Inflammatory macrophage treated with lipopolysaccharide for 1 hour (primary cell): Measurements from ENCODE around the gene ZNF232.
"Not testable (repeated sequence)": the region's sequence is repeated elsewhere in the genome, so short reads cannot be mapped to it uniquely, and the experiment has no call there.

ENCODE experiments used
- DNase-seq, 2 donors: peaks; one replicate each; pipeline ENCODE4 v3.0.0-alpha.2; 2020 to 2022

ZNF232 gene

DNA sequence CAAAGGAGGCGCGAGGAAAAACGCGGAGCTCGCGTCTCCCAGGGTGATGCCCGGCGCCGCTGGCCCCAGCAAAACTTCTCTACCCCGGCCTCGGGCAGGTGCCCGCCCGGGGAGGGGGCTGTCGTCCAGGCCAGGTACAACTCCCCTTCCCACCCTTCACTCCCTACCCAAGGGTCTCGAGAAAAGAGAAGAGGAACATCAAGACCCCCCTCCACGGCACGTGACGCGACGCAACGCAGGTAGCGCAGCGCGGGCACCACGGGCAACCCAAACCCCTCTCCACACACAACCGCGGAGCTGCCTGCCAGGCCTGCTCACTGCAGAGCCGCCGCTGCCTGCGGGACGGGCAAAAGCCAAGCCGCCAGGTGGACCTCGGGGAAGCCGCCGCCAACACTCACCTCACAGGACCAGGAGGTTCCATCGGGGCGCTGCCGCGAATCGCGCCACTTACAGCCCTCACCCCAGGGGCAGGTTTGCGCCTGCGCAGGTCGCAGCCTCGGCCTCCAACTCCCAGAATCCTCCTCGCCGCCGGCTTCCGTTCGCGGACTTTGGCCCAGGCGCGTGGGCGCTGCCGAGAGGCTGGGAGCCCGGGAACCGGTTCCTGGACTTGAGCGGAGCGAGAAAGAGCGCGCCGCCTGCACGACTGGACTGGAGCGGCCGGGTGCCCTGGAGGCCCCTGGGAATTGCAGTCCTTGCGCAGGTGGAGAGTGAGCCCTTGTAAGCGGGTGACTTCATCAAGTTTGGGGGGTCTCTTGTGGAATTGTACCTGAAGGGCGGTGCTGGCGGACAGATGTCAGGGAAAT lies at the start of gene ZNF232:
Gene ZNF232 (minus strand): TSS at position 477 of the 803 bp plus-strand sequence. CDS start 56 bp downstream, at position 421.
- peak; percentile 93 to 98 for DNase-seq

DNA sequence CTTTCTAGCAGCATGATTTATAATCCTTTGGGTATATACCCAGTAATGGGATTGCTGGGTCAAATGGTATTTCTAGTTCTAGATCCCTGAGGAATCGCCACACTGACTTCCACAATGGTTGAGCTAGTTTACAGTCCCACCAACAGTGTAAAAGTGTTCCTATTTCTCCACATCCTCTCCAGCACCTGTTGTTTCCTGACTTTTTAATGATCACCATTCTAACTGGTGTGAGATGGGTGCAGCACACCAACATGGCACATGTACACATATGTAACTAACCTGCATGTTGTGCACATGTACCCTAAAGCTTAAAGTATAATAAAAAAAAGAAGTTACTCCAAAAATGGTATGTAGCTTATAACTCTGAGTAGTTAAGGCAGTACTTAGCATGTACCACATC lies 49.0 kb upstream of the ZNF232 start:
- not testable (repeated sequence) for DNase-seq

DNA sequence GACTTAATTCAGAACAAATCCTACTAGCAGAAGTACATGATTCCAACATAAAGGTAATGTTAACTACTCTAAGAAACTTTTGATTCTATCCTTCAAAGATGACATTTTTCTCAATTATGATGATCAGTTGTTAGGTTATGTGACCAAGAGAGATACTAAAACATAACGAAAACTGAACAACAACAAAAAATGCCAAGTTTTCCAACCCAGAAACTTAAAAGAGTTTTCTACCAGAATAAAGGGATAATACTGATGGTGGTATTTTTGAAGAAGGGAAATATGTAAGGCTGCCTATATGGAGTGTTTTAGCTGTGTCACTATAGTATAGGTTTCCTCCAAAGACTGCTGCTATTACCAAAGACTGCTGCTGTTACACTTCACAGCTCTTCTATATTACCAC lies 34.4 kb upstream of the ZNF232 start:
- DNase-seq: not testable (repeated sequence)

DNA sequence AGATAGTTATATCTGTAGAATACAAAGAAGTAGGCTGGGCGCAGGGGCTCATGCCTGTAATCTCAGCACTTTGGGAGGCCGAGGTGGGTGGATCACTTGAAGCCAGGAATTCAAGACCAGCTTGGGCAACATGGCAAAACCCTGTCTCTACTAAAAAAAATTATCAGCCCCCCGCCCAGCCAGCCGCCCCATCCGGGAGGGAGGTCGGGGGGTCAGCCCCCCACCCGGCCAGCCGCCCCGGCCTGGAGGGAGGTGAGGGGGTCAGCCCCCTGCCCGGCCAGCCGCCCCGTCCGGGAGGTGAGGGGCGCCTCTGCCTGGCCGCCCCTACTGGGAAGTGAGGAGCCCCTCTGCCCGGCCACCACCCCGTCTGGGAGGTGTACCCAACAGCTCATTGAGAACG lies 31.2 kb upstream of the ZNF232 start:
- not testable (repeated sequence) for DNase-seq

DNA sequence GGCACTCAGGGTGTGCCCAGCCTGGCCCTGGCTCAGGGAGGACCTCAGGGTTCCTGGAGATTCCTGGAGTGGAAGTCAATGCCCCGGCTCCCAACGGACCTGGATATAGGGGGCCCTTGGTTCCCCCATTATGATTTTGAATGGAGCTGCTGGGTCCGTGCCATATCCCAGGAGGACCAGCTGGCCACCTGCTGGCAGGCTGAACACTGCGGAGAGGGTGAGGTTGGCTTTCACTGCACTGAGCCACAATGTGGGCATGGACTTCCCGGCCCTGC lies 27.7 kb upstream of the ZNF232 start:
- DNase-seq: no peak

DNA sequence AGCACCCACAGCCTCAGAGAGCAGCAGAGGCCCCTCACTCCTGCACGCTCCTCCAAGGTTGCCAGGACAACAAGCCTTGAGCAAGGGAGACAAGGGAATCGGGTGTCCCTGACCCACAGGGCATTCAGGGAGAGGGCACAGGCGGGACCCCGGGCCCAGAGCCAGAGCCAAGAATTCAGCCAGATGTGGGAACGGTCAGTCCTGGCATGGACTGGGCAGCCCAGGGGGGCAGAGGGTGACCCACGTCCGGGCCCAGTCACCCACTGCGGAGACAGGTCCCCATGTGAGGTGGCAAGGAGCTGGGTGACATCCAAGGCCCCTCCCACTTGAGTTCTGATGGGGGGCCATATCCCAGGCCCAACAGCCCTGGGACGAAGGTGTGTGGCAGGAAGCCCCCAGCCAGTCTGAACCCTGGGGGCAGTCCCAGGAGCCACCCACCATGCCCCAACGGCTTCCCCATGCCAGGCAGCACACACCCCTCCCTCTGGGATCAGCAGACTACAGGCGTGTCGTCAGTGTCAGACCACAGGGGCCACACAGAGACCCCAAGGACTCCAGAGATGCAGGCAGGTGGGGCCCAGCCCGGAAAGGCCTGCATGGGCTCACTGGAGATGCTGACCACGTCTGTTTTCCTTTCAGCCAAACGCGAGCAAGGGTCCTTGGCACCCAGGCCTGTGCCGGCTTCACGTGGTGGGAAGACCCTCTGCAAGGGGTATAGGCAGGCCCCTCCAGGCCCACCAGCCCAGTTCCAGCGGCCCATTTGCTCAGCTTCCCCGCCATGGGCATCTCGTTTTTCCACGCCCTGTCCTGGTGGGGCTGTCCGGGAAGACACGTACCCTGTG lies 27.2 kb upstream of the ZNF232 start:
- no peak for DNase-seq

DNA sequence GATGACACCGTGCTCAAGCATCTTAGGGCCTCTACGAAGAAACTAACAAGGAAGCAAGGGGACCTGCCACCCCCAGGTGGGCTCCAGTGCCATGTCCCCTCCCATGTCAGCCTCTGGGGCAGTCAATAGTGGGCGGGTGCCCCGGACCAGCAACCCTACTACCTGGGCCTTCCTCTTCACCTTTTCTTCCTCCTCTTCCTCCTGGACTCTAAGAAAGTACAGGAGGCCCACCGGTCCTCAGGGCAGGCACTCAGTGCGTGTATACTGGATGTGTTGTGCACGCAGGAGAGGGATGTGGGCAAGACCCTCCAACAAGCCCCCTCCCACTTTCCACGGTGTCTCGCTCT lies 26.5 kb upstream of the ZNF232 start:
- DNase-seq: not testable (repeated sequence)

DNA sequence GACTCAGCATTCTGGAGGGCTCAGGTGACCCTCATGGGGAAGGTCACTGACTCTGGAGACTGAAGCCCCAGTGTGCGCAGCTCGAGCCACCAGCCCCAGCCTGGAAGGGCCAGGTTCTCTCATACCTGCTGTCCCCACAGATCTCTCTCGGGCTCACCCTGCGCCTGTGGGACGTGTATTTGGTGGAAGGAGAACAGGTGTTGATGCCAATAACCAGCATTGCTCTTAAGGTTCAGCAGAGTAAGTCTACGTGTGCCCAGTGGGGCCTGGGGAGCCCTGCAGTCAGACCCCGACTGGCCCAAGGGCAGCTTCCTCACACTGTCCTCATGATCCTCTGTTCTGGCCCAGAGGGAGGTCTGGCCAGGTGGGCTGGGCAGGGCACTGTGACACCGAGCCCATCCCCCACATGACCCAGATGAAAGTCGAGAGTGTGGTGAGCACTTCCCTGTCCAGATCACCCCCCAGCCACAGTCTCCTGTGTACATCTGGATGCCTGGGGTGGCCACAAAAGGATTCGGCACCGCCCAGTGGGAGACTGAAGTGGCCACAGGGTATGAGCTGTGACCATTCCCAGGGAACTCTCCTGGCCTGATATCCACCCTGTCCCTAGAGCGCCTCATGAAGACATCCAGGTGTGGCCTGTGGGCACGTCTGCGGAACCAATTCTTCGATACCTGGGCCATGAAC lies 26.0 kb upstream of the ZNF232 start:
- DNase-seq: not testable (repeated sequence)

DNA sequence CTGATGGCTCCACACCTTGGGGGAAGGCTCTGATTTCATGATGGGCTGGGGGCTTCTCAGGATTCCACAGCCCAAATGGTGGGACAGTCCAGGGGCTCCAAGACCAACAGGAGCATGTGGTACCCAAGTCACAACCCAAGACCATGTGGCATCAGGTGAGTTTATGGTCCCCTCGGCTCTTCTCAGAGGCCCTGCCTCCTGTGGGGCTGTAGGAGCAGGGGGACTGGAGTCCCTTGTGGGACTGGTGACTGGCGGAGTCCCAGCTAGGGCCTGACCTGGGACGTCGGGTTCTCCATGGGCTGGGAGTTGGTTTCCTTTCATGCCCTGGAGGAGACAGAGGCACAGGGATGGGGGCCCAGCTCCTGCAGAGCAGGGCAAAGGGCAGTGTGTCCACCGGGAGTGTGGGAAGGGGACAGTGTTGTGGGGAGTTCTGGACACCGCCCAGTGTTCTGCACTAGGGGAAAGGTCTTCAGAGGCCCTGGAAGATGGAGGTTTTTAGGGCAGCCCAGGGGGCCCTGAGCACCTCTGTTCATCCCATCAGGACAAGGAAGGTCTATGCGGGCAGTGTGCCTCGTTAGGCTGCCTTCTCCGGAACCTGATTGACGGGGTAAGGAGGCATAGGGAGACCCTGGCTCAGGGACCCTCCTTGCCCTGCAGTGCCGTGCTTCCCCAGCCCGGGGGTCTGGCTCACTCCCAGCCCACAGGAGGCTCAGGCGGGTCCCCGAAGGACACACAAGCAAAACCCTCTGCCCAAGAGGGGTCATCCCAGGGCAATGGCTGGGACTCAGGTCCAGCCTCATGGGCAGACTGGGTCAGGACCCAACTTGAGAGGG lies 25.1 kb upstream of the ZNF232 start:
- not testable (repeated sequence) for DNase-seq

DNA sequence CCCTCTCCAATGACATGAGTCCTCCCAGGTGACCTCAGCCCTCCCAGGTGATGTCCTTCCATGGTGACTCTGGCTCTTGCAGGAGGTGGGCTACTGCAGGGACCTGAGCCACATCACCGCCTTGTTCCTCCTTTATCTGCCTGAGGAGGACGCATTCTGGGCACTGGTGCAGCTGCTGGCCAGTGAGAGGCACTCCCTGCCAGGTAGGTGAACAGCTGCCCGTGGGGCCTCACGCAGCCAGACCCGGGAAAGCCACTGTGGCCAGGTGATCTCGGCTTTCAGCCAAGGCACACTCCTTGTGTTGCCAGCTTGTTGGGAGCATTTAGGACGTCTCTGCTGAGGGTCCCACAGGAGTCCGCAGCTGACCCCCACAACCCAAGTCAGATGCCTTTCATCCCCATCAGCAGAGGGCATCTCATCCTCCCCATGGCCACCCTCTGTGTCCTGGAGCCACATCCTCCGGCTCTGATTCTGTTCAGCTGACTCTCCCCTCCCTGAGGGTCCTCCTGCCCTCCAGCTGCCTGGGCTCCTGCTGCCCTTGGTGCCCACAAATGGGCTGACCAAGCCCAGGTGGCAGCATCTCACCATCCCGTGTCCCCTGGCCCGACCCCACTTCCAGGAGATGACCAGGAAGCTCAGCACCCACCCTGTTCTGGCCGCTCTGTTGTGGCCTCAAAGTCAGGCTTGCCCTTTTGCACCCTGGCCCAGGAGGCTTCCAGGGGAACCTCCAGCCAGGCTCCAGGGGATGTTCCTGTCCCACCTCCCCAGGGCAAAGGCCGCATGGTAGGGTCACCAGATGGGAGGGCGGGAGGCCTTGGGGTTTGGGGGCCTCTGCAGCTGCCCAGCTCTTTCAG lies 24.3 kb upstream of the ZNF232 start:
- no peak for DNase-seq

DNA sequence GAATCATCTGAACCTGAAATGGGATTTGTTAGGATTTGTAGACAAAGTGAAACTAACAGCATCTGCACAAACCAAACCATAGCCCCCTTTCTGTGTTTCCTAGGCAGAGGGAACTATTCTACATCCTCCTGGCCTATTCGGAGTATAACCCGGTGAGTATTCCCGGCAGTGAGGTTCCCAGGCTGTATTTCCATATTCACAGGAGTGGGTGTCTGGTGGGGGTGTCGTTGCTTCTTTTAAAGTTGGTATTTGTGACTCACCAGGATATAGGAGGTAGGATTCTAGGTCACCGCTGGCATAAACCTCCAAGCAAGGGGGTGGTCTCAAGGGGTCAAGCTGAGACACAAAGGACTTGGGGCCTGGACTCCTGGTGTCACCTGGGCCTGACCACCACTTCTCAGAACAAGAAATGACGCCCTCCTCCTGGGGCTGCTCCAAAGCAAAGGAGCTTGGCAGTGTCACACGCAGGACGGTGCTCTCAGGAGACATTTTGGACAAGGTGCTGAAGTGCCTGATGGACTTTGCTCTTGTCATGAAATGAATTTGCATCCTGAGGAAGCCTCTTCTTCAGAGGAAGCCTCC lies 23.5 kb upstream of the ZNF232 start:
- DNase-seq: not testable (repeated sequence)

DNA sequence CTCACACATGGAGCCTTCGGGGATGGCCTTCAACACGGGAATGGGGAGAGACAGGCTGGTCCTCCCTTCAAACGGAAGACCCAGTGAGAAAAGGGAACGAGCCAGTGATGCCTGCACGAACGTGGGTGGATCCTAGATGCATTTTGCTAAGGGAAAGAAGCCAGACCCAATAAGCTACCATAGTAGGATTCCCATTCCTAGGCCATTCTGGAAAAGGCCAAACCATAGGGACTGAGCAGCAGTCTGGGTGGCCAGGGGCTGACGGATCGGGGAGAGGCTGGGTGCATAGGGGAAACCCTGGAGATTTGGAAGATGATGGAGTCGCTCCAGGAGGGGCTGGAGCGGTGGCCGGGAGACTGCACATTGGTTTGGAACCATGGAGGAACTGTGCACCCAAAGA lies 22.9 kb upstream of the ZNF232 start:
- not testable (repeated sequence) for DNase-seq

DNA sequence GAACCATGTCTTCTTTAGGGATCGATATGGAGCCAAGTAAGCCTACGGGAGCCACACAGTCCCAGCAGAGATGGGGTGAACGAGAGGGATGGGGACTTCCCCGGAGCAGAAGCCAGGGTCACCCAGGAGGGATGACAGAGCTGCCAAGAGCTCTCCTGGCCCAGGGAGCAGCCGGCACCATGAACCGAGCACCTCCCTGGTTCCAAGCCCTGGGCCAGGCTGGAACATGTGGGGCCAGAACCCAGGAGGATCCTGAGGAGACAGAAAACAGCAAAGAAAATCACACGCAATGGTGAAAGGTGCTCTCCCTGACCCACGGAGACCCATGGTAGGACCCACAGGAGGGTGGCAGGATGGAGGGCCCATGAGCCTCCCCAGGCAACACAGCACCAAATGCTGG lies 22.3 kb upstream of the ZNF232 start:
- not testable (repeated sequence) for DNase-seq

DNA sequence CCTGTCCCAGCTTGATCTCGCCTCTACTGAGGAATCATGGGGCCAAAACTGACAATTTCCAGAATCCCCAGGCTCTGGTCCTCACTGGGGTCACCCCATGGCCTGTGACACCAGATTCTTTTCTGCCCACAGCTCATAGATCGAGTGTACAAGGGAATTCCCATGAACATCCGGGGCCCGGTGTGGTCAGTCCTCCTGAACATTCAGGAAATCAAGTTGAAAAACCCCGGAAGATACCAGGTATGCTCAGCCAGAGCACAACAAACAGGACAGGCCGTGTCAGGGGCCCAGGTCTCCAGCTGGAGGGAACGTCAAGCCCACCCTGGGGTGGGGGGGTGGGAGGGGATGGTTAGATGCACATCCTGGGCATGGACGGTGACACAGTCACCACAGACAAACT lies 21.6 kb upstream of the ZNF232 start:
- no peak for DNase-seq

DNA sequence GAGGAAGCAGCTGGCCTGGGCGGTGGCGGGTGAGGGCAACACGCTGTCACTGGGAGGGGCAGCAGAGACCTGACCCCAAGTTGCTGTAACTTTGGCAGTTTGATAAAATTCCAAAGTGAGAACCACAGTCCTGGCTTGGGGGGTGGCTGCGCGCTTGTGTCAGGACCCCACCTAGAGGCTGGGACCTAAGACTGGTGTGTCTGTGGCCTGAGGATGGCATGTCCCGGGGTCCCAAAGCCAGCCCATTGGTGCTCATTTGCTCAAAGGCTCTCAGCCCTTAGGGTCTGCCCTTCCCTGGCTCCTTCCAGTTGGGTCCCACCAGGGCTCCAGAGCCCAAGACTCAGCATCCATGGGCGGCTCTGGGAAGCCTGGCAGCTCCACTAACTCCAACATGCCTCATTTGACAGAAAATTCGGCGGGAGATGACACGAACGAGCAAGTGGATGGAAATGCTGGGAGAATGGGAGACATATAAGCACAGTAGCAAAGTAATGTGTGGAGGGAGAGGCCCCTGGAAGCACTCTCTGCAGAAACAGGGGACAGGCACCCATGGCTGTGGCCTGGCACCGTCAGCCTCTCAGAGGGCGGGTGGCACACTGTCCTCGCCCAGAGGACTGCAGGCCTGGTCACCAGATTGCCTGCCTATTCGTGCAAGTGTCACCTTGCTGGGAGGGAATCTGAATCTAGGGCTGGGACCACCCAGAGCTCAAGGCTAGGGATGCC lies 21.0 kb upstream of the ZNF232 start:
- not testable (repeated sequence) for DNase-seq

DNA sequence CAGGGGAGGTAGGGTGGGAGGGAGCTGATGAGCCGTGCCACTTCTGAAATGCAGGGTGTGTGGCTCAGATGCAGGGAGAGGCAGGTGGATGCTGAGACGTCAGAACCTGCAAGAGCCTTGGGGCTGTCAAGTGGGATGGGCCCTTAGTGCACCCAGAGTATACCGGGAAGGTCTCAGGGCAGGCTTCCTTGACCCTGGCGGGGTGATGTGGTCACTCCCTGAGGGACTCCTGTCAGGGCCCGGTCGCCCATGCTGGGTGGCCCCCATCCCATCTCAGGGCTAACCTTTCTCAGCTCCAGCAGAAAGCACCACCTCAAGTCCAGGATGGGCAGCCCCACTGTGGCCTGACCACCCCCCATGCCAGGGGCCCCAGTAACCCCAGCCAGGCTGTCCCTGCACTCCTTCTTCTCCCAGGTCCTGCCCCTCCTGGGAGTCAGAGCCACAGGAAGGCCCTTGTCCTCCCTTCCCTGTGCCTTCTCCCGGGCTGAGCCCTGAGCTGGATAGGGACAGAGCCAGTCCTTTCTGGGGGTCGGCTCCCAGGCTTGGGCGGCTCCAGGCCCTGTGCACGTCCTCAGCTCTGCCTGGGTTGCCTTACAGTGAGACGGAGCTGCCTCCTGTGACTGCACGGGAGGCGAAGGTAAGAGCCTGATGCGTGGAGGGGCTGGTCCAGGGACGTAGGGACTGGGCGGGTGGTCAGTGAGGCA lies 20.3 kb upstream of the ZNF232 start:
- not testable (repeated sequence) for DNase-seq

DNA sequence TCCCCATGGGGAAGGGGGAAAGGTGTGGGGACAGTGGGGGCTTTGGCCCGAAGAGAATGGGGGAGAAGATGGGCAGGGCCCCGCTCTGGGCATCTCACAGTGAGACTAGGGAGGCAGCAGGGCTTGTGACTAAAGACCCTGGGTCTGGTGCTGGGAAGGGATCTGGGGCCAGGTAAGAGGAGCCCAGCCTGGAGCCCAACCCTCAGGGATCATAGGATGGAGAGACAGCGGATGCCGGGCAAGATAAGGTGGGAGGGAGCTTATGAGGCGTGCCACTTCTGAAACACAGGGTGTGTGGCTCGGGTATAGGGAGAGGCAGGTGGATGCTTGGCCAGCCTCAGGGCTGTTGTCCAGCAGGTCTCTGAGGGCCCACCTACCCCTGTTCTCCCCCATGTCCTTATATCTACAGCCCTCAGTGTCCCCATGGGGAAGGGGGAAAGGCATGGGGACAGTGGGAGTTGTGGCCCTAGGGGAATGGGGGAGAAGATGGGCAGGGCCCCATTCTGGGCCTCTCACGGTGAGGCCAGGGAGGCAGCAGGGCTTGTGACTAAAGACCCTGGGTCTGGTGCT lies 19.6 kb upstream of the ZNF232 start:
- DNase-seq: no peak

DNA sequence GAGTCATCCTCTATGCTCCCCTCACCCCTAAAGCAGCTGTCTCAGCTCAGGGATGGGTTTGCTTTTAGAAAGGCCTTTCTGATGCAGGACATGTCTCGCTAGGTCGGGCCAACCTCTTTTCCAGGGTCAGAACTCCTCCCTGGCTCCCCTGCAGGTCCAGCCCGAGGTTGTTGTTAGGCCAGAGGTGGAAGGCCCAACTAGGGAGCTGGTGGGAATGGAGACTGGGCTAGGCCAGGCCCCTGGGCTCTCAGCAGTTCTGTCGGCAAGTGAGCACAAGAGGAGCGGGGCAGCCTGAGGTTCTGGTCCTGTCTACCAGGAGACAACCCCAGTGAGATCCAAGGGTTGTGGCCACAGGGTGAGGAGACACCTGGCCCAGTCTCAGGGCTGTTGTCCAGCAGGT lies 19.0 kb upstream of the ZNF232 start:
- DNase-seq: not testable (repeated sequence)

DNA sequence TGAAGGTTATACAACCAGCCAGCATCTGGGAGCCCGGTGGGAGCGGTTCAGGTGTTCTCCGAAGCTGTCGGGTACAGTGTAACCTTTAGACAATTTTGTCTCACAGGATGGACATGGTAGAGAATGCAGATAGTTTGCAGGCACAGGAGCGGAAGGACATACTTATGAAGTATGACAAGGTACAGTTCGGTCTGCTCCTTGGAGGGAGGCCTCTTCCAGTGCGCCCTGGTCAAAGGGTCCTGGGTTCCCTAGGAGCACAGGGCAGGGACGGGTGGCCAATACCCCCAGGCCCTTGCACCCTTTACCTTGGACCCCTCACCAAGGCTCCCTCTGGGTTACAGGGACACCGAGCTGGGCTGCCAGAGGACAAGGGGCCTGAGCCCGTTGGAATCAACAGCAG lies 18.6 kb upstream of the ZNF232 start:
- not testable (repeated sequence) for DNase-seq

DNA sequence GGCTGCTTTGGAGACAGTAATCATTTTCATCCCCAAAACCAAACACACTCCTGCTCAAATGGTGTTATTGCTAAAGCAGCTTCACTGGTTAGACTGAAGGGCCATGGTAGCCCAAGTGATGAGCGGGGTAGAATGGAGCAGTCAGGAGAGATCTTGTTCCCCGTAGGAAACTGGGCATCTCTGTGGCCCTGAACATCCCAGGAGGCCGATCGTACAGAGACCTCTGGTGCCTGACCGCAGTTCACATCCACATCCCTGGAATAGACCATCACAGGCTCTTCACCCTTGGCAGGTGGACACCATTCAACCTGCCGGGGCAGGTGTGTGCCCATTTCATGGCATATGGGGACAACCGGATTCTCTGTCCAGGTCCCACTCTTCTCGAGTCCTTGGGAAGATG lies 18.1 kb upstream of the ZNF232 start:
- not testable (repeated sequence) for DNase-seq
